Liver (tissue), 2 donors: Measurements from ENCODE around the gene DNAJC25.

Source experiments
- EGR1 ChIP-seq, 2 donors: IDR thresholded peaks; 2 replicates each; pipeline ENCODE4 v1.6.1; 2016 to 2018; ENCODE audit warnings: antibody characterized with exemption in 2 of 2, low read depth in 2 of 2
- HNF4G ChIP-seq: IDR thresholded peaks from 2 replicates; pipeline ENCODE4 v1.6.1; 2016; ENCODE audit warnings: antibody characterized with exemption
- SP1 ChIP-seq: IDR thresholded peaks from 2 replicates; pipeline ENCODE4 v1.6.1; 2018; ENCODE audit warnings: antibody characterized with exemption, mild to moderate bottlenecking
- YY1 ChIP-seq: IDR thresholded peaks from 2 replicates; pipeline ENCODE4 v1.6.1; 2016; ENCODE audit warnings: antibody characterized with exemption, mild to moderate bottlenecking
- TF ChIP-seq, protein P1 (sequence below): IDR thresholded peaks from 2 replicates; pipeline ENCODE4 v1.6.1; 2016; ENCODE audit warnings: antibody characterized with exemption
- donor health status: healthy.

DNA sequence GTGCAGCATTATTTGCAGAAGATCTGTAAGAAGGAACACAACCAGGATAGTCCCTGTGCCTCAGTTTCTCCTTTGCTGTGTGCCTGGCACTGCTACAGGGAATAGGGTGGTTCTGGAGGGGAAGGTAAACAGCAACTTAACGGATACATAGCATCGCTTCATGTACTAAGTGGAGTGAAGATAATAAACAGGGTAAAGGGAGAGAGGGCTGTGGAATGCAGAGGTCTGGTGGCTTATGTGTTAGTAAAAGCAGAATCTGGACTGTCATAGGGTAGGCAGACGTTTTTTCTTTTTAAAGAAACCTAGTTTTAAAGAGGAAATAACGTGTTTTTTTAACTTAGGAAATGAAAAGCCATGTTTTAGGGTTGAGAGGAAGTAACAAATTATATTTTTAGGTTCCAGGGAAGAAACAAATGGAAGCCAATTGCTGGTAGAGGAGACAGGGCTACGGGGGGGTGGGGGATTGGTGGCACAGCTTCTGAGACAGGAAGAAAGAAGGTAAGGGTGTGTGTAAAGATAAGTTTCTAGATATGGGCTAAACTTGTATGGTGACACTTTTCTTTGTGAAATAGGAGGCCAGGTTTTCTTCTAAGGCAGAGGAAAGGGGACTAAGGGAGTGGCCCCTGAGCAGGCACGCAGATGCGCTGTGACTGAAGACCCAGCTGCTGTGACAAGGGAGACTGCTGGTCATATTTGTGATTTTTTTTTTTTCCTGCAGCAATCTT is 31.6 kb downstream of the DNAJC25 start:
- TF ChIP-seq YY1 (no peak), SP1 (no peak), EGR1 (IDR thresholded peaks at IDR 0.05; ENCODE audit: low read depth in 2 of 2) (no peak), HNF4G (no peak)
- TF ChIP-seq, protein P1, sequence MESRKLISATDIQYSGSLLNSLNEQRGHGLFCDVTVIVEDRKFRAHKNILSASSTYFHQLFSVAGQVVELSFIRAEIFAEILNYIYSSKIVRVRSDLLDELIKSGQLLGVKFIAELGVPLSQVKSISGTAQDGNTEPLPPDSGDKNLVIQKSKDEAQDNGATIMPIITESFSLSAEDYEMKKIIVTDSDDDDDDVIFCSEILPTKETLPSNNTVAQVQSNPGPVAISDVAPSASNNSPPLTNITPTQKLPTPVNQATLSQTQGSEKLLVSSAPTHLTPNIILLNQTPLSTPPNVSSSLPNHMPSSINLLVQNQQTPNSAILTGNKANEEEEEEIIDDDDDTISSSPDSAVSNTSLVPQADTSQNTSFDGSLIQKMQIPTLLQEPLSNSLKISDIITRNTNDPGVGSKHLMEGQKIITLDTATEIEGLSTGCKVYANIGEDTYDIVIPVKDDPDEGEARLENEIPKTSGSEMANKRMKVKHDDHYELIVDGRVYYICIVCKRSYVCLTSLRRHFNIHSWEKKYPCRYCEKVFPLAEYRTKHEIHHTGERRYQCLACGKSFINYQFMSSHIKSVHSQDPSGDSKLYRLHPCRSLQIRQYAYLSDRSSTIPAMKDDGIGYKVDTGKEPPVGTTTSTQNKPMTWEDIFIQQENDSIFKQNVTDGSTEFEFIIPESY = no peak
